Activated CD8-positive, alpha-beta memory T cell treated with anti-CD3 and anti-CD28 coated beads for 24 hours (primary cell): Measurements from ENCODE around the gene CCDC83.
"Not testable (repeated sequence)": the region's sequence is repeated elsewhere in the genome, so short reads cannot be mapped to it uniquely, and the experiment has no call there.

Source experiments
- DNase-seq: peaks from one replicate; pipeline ENCODE4 v3.0.0-alpha.2; 2020

The CCDC83 gene

GRCh38 chr11:85889676-85890579 lies 34.7 kb downstream of the CCDC83 start:
- no peak for DNase-seq

DNA sequence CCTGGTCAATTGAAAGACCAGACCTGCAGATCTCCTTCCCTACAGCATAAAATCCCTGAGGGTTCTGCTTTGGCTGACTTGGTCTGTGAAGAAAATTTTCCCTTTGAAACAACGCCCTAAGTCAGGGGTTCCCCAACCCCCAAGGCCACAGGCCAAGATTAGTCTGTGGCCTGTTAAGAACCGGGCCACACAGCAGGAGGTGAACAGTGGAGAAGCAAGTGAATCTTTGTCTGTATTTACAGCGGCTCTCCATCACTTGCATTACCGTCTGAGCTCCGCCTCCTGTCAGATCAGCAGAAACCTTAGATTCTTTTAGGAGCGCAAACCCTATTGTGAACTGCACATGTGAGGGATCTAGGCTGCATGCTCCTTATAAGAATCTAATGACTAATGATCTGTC lies 38.2 kb downstream of the CCDC83 start:
- no peak for DNase-seq

- DNase-seq, result no peak
Observed at GRCh38 chr11:85896876-85897275, 41.7 kb downstream of the CCDC83 start.

DNA sequence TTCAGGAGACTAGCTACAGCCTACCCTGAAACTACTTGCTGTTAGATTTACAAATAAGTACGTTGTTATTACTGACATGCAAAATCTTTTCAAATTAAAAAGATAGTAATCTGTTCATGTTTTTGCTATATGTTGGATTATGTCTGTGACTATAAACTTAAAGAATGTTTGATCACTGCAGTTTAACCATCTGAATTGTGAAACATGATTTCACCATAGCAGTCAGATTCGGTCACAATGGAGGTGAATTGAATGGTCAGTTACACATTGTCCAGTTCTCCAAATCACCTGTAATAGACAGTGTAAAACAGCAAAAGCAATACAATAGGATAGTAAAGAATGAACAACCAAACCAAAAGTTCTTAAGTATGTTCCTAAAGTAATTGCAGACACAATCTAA lies 43.3 kb downstream of the CCDC83 start:
- DNase-seq, result no peak

DNA sequence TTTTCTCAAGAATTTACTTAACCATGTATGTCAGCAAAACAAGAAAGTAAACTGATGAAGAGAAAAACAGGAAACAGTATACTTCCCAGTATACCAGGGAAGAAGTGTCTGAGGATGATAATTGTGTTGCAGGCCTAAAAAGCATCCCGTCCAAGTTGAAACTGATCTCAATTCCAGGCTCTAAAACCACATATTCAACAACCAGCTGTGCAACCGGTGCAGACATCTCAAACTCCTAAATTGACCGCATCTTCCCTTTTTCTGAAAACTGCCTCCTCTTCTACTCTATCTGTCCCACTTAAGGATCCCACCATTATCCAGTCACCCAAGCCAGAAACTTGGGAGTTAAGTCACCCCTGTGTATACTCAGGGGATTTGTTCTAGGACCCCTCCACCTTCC lies 47.2 kb downstream of the CCDC83 start:
- DNase-seq, result no peak

DNA sequence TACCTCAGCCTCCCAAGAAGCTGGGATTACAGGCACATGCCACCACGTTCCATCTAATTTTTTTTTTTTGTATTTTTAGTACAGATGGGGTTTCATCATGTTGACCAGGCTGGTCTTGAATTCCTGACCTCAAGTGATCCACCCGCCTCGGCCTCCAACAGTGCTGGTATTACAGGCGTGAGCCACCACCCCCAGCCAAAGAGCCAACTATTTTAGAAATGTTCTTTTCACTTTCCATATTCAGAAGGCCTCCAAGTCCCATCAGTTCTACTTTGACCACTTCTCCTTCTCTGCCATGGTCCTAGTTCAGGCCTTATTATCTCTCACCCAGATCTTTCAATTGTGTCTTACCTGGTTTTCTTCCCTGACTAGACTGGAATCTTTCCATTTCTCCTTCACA lies 48.2 kb downstream of the CCDC83 start:
- DNase-seq, result no peak

DNA sequence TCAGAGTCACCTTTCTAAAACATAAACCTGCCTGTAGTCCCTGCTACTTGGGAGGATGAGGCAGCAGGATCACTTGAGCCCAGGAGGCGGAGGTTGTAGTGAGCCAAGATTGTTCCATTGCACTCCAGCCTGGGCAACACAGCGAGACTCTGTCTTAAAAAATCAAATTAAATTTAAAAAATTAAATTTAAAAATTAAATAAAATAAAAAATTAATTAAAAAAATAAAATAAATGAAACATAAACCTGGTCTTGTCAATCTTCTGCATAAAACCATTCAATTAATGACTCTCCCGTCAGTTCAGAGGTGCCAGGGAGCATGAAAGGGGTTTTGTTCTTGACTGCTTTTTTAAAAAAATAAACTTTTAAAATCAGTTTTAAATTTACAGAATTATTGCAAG lies 48.6 kb downstream of the CCDC83 start:
- no peak for DNase-seq

DNA sequence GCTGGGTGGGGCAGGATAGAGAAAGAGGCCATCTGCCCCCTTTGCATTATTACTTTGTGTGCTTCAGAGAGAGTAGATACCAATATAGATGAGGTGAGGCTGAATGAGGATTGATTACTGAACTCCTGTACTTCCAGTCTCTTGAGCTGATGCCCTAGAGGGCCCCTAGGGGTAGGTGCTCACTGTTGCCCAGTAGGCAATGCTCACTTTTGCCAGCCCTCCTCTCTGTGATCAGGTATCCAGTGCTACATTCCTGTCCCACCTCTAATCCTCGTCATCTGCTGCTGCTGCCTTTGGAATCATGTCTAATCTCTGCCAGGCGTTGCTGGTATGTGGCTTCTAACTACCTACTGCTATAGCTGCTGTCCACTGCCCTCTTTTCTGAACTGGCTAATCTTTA lies 57.2 kb downstream of the CCDC83 start:
- no peak for DNase-seq

DNA sequence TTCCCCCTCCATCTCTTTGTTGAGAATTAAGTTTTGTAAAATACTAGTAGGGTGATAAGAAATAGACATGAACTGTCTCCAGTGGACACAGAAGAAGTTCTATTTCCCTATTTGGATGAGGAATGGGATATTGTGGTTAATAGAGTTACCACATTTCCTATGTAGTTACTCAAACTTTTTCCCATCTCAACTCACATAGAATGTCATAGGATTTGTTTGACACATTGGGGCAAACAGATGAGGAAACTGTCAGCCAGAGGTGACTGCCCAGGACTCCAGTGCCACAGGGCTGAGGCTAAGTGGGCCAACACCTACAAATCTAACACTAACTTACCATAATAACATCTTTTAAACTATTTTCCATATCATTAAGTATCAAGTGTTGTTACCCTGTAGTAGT lies 58.3 kb downstream of the CCDC83 start:
- no peak for DNase-seq

DNA sequence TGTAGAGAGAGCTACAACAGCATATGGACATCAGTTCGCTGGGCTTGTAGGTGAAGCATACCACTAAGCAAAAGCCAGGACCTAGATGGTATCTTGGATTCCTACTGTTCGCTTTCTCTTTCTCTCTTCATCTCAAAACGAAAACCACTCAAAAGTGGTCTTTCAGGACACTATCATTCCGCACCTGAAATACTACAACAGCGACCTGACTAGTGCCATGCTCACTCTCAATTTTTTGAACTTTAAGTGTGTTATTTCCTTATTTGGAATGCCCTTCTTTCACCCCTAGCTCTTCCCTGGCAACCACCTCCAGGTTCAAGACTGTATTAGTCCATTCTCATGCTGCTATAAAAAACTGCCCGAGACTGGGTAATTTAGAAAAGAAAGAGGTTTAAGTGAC lies 59.2 kb downstream of the CCDC83 start:
- DNase-seq, result no peak

- no peak for DNase-seq
Observed at GRCh38 chr11:85918910-85919794, 64.0 kb downstream of the CCDC83 start.

GRCh38 chr11:85922367-85922766 lies 67.2 kb downstream of the CCDC83 start:
- DNase-seq, result no peak

GRCh38 chr11:85923455-85923854 lies 68.3 kb downstream of the CCDC83 start:
- DNase-seq, result no peak

- not testable (repeated sequence) for DNase-seq
Observed at GRCh38 chr11:85926653-85927214, 71.6 kb downstream of the CCDC83 start.

GRCh38 chr11:85930879-85931366 lies 75.7 kb downstream of the CCDC83 start:
- DNase-seq, result no peak

- no peak for DNase-seq
Observed at GRCh38 chr11:85934596-85935169, 79.5 kb downstream of the CCDC83 start.

DNA sequence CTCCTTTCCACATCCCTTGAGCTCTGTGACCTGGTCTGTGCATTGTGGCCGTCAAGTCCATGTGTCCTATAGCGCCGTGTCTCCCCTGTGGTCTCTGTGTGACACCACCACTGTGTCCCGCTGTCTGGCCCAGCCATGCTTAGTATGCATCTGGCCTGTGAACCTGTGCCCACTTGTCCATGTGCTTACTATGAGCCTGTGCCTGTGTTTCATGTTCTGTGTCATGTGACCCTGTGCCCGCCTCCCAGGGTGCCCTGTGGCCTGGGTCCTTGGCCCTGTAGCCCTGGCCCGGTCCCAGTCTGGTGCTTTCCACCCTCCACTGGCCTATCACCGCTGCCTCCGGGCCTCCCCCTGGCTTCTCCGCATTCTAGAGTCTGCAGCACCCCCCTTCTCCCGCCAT lies 80.6 kb downstream of the CCDC83 start:
- DNase-seq, result no peak

- no peak for DNase-seq
Observed at GRCh38 chr11:85937835-85938234, 82.7 kb downstream of the CCDC83 start.

DNA sequence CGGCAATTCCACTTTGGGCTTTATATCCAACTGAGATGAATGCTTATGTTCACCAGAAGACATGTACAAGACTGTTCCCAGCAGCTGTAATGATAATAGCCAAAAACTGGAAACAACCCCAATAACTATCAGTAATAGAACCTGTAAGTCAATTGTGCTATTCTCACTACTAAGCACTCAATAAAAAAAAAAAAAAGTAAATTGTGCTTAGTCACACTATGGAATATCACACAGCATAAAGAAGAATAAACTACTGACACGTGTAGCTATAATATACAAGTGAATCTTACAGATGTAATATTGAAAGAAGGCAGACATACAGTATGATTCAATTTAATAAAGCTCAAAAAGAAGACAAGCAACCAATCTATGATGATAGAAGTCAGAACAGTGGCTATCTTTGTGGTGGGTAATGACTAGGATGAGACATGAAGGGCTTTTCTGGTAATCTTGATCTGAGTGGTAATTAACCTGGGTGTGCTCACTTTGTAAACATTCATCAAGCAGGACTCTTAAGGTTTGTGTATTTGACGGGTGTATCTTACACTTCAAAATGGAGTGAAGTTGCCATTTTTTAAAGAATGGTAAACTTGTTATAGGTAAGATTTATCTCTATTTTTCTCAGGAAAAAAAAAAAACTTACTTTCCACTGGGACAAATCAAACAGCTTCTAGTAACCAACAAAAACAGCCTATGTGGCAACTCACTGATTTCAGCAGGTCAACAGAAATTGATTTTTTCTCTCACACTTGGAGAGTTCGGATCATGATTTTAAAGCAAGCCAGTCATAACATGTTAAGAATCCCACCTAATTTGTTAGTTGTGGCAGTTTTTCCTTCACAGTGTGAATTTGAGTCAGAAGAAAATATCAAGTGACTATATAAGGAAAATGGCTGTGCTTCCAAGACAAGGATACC lies 84.2 kb downstream of the CCDC83 start:
- DNase-seq, result no peak

GRCh38 chr11:85941380-85941973 lies 86.3 kb downstream of the CCDC83 start:
- no peak for DNase-seq

DNA sequence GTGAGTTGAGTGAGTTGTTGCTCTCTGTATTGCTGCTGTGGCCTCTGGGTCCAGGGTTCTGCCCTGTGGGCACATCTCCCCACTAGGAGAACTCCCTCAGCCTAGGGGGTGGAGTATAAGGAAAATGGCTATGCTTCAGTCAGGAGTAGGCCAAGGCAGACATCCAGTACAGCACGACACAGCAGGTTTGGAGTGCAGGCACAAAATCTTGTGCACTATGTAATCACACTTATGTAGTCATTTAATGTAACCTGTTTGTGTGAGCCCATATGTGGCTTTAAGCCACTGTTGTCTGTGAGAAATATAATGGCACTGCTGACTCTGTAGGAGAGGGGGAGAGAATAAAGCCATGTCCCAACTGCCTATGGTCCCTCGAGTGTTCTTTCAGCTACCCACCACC lies 90.1 kb downstream of the CCDC83 start:
- DNase-seq, result no peak

DNA sequence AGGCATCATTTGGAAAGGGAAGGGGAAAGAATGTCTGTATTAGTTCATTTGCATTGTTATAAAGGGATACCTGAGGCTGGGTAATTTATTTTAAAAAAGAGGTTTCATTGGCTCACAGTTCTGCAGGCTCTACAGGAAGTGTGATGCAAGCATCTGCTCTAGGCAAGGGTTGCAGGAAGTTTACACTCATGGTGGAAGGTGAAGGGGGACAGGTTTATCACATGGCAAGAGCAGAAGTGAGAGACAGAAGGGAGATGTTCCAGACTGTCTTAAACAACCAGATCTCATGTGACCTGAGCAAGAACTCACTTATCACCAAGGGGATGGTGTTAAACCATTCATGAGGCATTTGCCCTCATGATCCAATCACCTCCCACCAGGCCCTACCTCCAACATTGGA lies 90.6 kb downstream of the CCDC83 start:
- no peak for DNase-seq
